ENCODE data around the gene ARID5B.
"Not testable (repeated sequence)": the region's sequence is repeated elsewhere in the genome, so short reads cannot be mapped to it uniquely, and the experiment has no call there.

The ARID5B gene

GRCh38 chr10:61900829-61901792 lies at the start of gene ARID5B:
Gene ARID5B (plus strand): TSS chr10:61901699. CDS start chr10:61901710, 11 bp downstream.
- no peak for DNase-seq (ENCODE audit: low read depth, low spot score)

GRCh38 chr10:61852261-61852660 lies 49.2 kb upstream of the ARID5B start:
- no peak for DNase-seq (ENCODE audit: low read depth, low spot score)

GRCh38 chr10:61855771-61856170 lies 45.7 kb upstream of the ARID5B start:
- no peak for DNase-seq (ENCODE audit: low read depth, low spot score)

- no peak for DNase-seq (ENCODE audit: low read depth, low spot score)
Observed at GRCh38 chr10:61857746-61858145, 43.8 kb upstream of the ARID5B start.

GRCh38 chr10:61859786-61860185 lies 41.7 kb upstream of the ARID5B start:
- no peak for DNase-seq (ENCODE audit: low read depth, low spot score)

GRCh38 chr10:61860964-61861758 lies 40.3 kb upstream of the ARID5B start:
- DNase-seq (ENCODE audit: low read depth, low spot score), result no peak

- DNase-seq (ENCODE audit: low read depth, low spot score), result no peak
Observed at GRCh38 chr10:61863981-61864380, 37.5 kb upstream of the ARID5B start.

GRCh38 chr10:61866700-61867368 lies 34.7 kb upstream of the ARID5B start:
- no peak for DNase-seq (ENCODE audit: low read depth, low spot score)

GRCh38 chr10:61867374-61867773 lies 34.1 kb upstream of the ARID5B start:
- not testable (repeated sequence) for DNase-seq (ENCODE audit: low read depth, low spot score)

GRCh38 chr10:61867817-61868216 lies 33.7 kb upstream of the ARID5B start:
- DNase-seq (ENCODE audit: low read depth, low spot score), result not testable (repeated sequence)

GRCh38 chr10:61869041-61869675 lies 32.3 kb upstream of the ARID5B start:
- no peak for DNase-seq (ENCODE audit: low read depth, low spot score)

- no peak for DNase-seq (ENCODE audit: low read depth, low spot score)
Observed at GRCh38 chr10:61869774-61870525, 31.5 kb upstream of the ARID5B start.

- DNase-seq (ENCODE audit: low read depth, low spot score), result no peak
Observed at GRCh38 chr10:61870526-61870895, 31.0 kb upstream of the ARID5B start.

GRCh38 chr10:61871487-61871886 lies 30.0 kb upstream of the ARID5B start:
- DNase-seq (ENCODE audit: low read depth, low spot score), result no peak

GRCh38 chr10:61877887-61878739 lies 23.4 kb upstream of the ARID5B start:
- DNase-seq (ENCODE audit: low read depth, low spot score), result no peak

GRCh38 chr10:61878740-61879068 lies 22.8 kb upstream of the ARID5B start:
- DNase-seq (ENCODE audit: low read depth, low spot score), result no peak

- no peak for DNase-seq (ENCODE audit: low read depth, low spot score)
Observed at GRCh38 chr10:61882621-61883370, 18.7 kb upstream of the ARID5B start.

- DNase-seq (ENCODE audit: low read depth, low spot score), result no peak
Observed at GRCh38 chr10:61883371-61884025, 18.0 kb upstream of the ARID5B start.

GRCh38 chr10:61887772-61888171 lies 13.7 kb upstream of the ARID5B start:
- no peak for DNase-seq (ENCODE audit: low read depth, low spot score)
